IMR-90 (cell line): ENCODE measurements around the gene BCAS4. TPM values are rescaled to one million over a fixed set of nuclear protein-coding genes. Genes with fewer than 3 reads are reported as not detected.

Source experiments
- ATAC-seq: fragments of 200-7000 bp; cut with Tn5 transposase; 2 replicates; pipeline ENCODE4 v1.9.1; 2020; ENCODE audit warnings: low read depth, mild to moderate bottlenecking, moderate library complexity
- BruUV-seq: library from RNA; stranded (reverse); fragments of 400-500 nt; replicated peaks from 2 replicates; lab custom pipeline; 2021; lab: Mats Ljungman, UMichigan
- CTCF ChIA-PET: fragments of 300-600 bp; formaldehyde crosslinking; extraction: SDS; loops from one replicate; lab custom pipeline; 2021; ENCODE audit warnings: antibody characterized with exemption; lab: Yijun Ruan, JAX
- POLR2A ChIA-PET: fragments of 300-600 bp; sonication (Branson Sonifier 250); formaldehyde crosslinking; loops from one replicate; lab custom pipeline; 2022; ENCODE audit warnings: antibody characterized with exemption; ENCODE audit not compliant: unreplicated experiment; lab: Charles Lee
- DNase-seq: peaks from one replicate; pipeline ENCODE4 v3.0.0; 2013
- H2AFZ ChIP-seq: replicated peaks from 2 replicates; pipeline ENCODE3; 2013; ENCODE audit warnings: low read length, mild to moderate bottlenecking; ENCODE audit not compliant: poor library complexity
- H2AK5ac ChIP-seq: 2 replicates; pipeline ENCODE4 v1.6.1; 2013; ENCODE audit warnings: low read depth, low read length, inconsistent platforms
- H2AK9ac ChIP-seq: replicated peaks from 2 replicates; pipeline ENCODE3; 2013; ENCODE audit warnings: mild to moderate bottlenecking, low read depth, low read length, moderate library complexity; ENCODE audit not compliant: poor library complexity
- H2BK120ac ChIP-seq: 2 replicates; pipeline ENCODE4 v1.6.1; 2013; ENCODE audit warnings: low read depth, low read length, inconsistent platforms
- H2BK15ac ChIP-seq: 3 replicates; pipeline ENCODE4 v1.6.1; 2013; ENCODE audit warnings: low read depth, low read length, inconsistent platforms
- H2BK20ac ChIP-seq: 2 replicates; pipeline ENCODE4 v1.6.1; 2013; ENCODE audit warnings: low read depth, mild to moderate bottlenecking, inconsistent platforms, low read length, moderate library complexity
- H2BK5ac ChIP-seq: 2 replicates; pipeline ENCODE4 v1.6.1; 2013; ENCODE audit warnings: mild to moderate bottlenecking, low read depth, low read length, inconsistent platforms; ENCODE audit not compliant: poor library complexity, severe bottlenecking
- H3K14ac ChIP-seq: replicated peaks from 2 replicates; pipeline ENCODE4 v1.6.1; 2013; ENCODE audit warnings: low read depth, low read length, inconsistent platforms
- H3K18ac ChIP-seq: 2 replicates; pipeline ENCODE4 v1.6.1; 2013; ENCODE audit warnings: low read depth, low read length, control low read depth
- H3K23ac ChIP-seq: 2 replicates; pipeline ENCODE4 v1.6.1; 2013; ENCODE audit warnings: low read depth, low read length, inconsistent platforms
- H3K27ac ChIP-seq: 2 replicates; pipeline ENCODE4 v1.5.1; 2013; ENCODE audit warnings: mild to moderate bottlenecking, control low read depth, low read length; ENCODE audit not compliant: insufficient read depth
- H3K27me3 ChIP-seq: 2 replicates; pipeline ENCODE4 v1.6.1; 2013; ENCODE audit warnings: low read length; ENCODE audit not compliant: control insufficient read depth, insufficient read depth
- H3K36me3 ChIP-seq: 2 replicates; pipeline ENCODE4 v1.6.1; 2013; ENCODE audit warnings: low read length, mixed read lengths; ENCODE audit not compliant: control insufficient read depth, insufficient read depth
- H3K4ac ChIP-seq: 2 replicates; pipeline ENCODE4 v1.6.1; 2013; ENCODE audit warnings: low read depth, low read length, inconsistent platforms
- H3K4me1 ChIP-seq: 2 replicates; pipeline ENCODE4 v1.6.1; 2013; ENCODE audit warnings: low read length, mixed read lengths; ENCODE audit not compliant: control insufficient read depth, insufficient read depth
- H3K4me2 ChIP-seq: 2 replicates; pipeline ENCODE4 v1.6.1; 2013; ENCODE audit warnings: low read depth, mild to moderate bottlenecking, control low read depth, low read length, moderate library complexity
- H3K4me3 ChIP-seq: 2 replicates; pipeline ENCODE4 v1.5.1; 2013; ENCODE audit warnings: low read depth, mild to moderate bottlenecking, control low read depth, low read length, moderate library complexity; ENCODE audit not compliant: insufficient read depth
- H3K56ac ChIP-seq: 2 replicates; pipeline ENCODE4 v1.6.1; 2013; ENCODE audit warnings: low read length, inconsistent platforms; ENCODE audit not compliant: insufficient read depth; ENCODE audit errors: extremely low read depth
- H3K79me1 ChIP-seq, 2 experiments: 2 replicates each; pipeline ENCODE4 v1.6.1; 2013; ENCODE audit warnings: low read length in 2 of 2, inconsistent platforms in 1 of 2, low read depth in 1 of 2
- H3K9ac ChIP-seq: 2 replicates; pipeline ENCODE4 v1.6.1; 2013; ENCODE audit warnings: low read depth, low read length, control low read depth
- H3K9me1 ChIP-seq: 2 replicates; pipeline ENCODE4 v1.6.1; 2013; ENCODE audit warnings: low read length, inconsistent platforms; ENCODE audit not compliant: insufficient read depth
- H3K9me3 ChIP-seq: 2 replicates; pipeline ENCODE4 v1.6.1; 2013; ENCODE audit warnings: low read length; ENCODE audit not compliant: control insufficient read depth, insufficient read depth
- H4K20me1 ChIP-seq: 2 replicates; pipeline ENCODE4 v1.6.1; 2013; ENCODE audit warnings: low read length, inconsistent platforms; ENCODE audit not compliant: insufficient read depth
- H4K5ac ChIP-seq: 2 replicates; pipeline ENCODE4 v1.6.1; 2013; ENCODE audit warnings: mild to moderate bottlenecking, low read depth, low read length, control low read depth
- H4K8ac ChIP-seq, 2 experiments: 2 replicates each; pipeline ENCODE4 v1.6.1; 2013; ENCODE audit warnings: low read depth in 2 of 2, low read length in 2 of 2, control low read depth in 1 of 2, inconsistent platforms in 1 of 2
- H4K91ac ChIP-seq: 2 replicates; pipeline ENCODE4 v1.6.1; 2013; ENCODE audit warnings: low read depth, low read length, inconsistent platforms; ENCODE audit not compliant: insufficient read depth
- MAZ ChIP-seq: IDR thresholded peaks from 2 replicates; pipeline ENCODE4 v1.6.1; 2012; ENCODE audit warnings: low read depth, mild to moderate bottlenecking, low read length, improper control_type of control experiment, moderate library complexity, borderline replicate concordance
- POLR2A ChIP-seq: IDR thresholded peaks from 2 replicates; pipeline ENCODE4 v1.6.1; 2012; ENCODE audit warnings: mild to moderate bottlenecking, low read depth, low read length
- WGBS, 2 experiments: methylation state at CpG; one replicate each; pipeline versions ENCODE4 v1.1.5 to v1.1.7; 2013; ENCODE audit warnings: missing lambda C conversion rate in 2 of 2; ENCODE audit not compliant: insufficient read length in 1 of 2; ENCODE audit errors: extremely low coverage in 2 of 2; 5-methylcytosine and 5-hydroxymethylcytosine counted together
- dilution Hi-C: fragments of 300-500 bp; cut with HindIII; formaldehyde crosslinking; loops from one replicate; pipeline ENCODE4 v1.14.3; 2018; ENCODE audit warnings: low sequenced_read_pairs; ENCODE audit not compliant: unreplicated experiment
- in situ Hi-C: fragments of 300-500 bp; cut with MboI; formaldehyde crosslinking; loops from 3 replicates; pipeline ENCODE4 v1.14.3; 2019; ENCODE audit warnings: low sequenced_read_pairs, inconsistent platforms, mixed read lengths
- intact Hi-C: fragments of 100-400 bp; cut with micrococcal nuclease; formaldehyde crosslinking; loops from 2 replicates; pipeline ENCODE4 v1.10.0; 2022
- polyA plus RNA-seq, 3 experiments: library from polyadenylated mRNA; depleted of rRNA; stranded (reverse); fragments of >200 nt; gene quantifications; 2 replicates each; pipeline ENCODE4 v1.2.3, GENCODE V29; 2012; ENCODE audit warnings: low replicate concordance in 1 of 3
- total RNA-seq: library from RNA; depleted of rRNA; stranded (reverse); fragments of >200 nt; gene quantifications from 2 replicates; pipeline ENCODE4 v1.2.3, GENCODE V29; 2012
- TF ChIP-seq, protein P1 (sequence below): fragments of 150-350 bp; IDR thresholded peaks from 2 replicates; pipeline ENCODE4 v1.6.1; 2016; ENCODE audit warnings: low read depth, mild to moderate bottlenecking, low read length, moderate library complexity, borderline replicate concordance

Gene BCAS4
- total and polyA plus RNA-seq, 2 of the 4 experiments (the other 2 are of a cell fraction): 42.7 to 47.5 TPM

- Histone ChIP-seq H3K27me3 (no peaks in the 10 kb centered on the region), H3K56ac (no peak overlapping the region), H3K4me1 (peaks cover 31% of the 10 kb centered on the region), H3K9ac (no peak overlapping the region), H3K14ac (no peak overlapping the region), H3K27ac (no peak overlapping the region), H3K9me3 (no peaks in the 10 kb centered on the region), H3K36me3 (0 out of 2 replicates have a peak, but pooled peaks cover 3% of the 10 kb centered on the region), H4K91ac (no peak overlapping the region), H3K4me3 (no peak overlapping the region), H2BK120ac (no peak overlapping the region), H4K8ac (no peak overlapping the region), H3K4ac (no peak overlapping the region), H2BK20ac (no peak overlapping the region), H2AK9ac (no peak overlapping the region), H4K5ac (no peak overlapping the region), H3K9me1 (peaks cover 32% of the 10 kb centered on the region), H3K18ac (no peak overlapping the region), H3K23ac (no peak overlapping the region), H2BK5ac (peak overlapping the region; percentile 27), H2BK15ac (no peak overlapping the region), H3K4me2 (peak overlapping the region; percentile 59; the same call in 1 of the 2 replicates), H2AFZ (no peak overlapping the region), H4K20me1 (peaks cover 97% of the 10 kb centered on the region), H2AK5ac (no peak overlapping the region), H3K79me1 (peaks cover 11 to 70% of the 10 kb centered on the region in 2 experiments; a peak in 2 of 4 replicates)
- POLR2A ChIA-PET: no interaction called here
- DNase-seq (peak; percentile 88), ATAC-seq (peak; percentile 88)
- in situ Hi-C loops: no loop called here
- BruUV-seq: no TSS peak
- WGBS, 2 experiments: no CpG with 5 or more reads among the region's 2 CpGs
- TF ChIP-seq, protein P1, sequence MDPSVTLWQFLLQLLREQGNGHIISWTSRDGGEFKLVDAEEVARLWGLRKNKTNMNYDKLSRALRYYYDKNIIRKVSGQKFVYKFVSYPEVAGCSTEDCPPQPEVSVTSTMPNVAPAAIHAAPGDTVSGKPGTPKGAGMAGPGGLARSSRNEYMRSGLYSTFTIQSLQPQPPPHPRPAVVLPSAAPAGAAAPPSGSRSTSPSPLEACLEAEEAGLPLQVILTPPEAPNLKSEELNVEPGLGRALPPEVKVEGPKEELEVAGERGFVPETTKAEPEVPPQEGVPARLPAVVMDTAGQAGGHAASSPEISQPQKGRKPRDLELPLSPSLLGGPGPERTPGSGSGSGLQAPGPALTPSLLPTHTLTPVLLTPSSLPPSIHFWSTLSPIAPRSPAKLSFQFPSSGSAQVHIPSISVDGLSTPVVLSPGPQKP: no peak
- TF ChIP-seq POLR2A (no peak), MAZ (no peak)
- intact Hi-C loops: loop anchor here (5.0 kb wide), 1 partner anchor 97 kb away; no protein-coding TSS in a partner anchor
- CTCF ChIA-PET: interaction anchor here (0.7 to 1.7 kb wide), 4 partner anchors 14 to 19 kb away, joined by 3 to 6 read pairs (median 4); no protein-coding TSS in a partner anchor
- dilution Hi-C loops: loop anchor here (25.0 kb wide), 1 partner anchor 102 kb away; no protein-coding TSS in a partner anchor
Observed at GRCh38 chr20:50913690-50914375, 119.0 kb downstream of the BCAS4 start.
